Amniotic epithelial cell (primary cell): ENCODE results near the gene UQCR11.
"Not testable (repeated sequence)": the region's sequence is repeated elsewhere in the genome, so short reads cannot be mapped to it uniquely, and the experiment has no call there.

Source experiments
- DNase-seq: peaks from one replicate; pipeline ENCODE4 v3.0.0-alpha.2; 2010; ENCODE audit warnings: low read depth

The UQCR11 gene

GRCh38 chr19:1605236-1606137, at the start of gene UQCR11:
Gene UQCR11 (minus strand): TSS chr19:1605462. CDS start chr19:1605409, 53 bp downstream.
- peak; percentile 95 for DNase-seq

DNA sequence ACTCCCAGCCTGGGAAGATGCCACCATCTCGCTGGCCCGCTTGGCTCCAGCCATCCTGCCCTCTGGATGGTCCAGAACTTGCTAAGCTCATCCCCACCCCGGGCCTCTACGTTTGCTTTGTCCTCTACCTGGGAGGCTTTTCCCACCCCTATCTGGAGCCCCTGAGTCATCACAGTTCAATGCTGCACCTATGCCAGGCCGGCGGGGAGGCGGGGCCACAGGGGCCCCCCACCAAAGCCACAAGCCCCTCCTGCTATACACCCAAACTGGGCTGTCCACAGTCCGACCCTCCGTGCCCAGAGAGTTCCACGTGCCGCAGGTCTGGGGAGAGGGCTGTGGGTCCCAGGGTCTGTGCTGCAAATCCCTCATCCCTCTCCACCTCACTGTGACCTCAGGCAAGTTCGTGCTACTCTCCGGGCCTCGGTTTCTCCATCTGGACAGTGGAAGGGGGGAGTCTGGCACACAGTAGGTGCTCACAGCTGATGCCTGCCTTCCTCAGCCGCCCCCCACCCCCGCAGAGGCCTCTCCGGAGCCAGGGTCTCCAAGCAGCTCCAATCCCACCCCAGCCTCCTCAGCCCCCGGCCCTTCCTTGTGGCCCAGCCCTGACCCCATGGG, 49.0 kb upstream of the UQCR11 start:
- DNase-seq = no peak

- DNase-seq = no peak
Measured at GRCh38 chr19:1653300-1653628, 48.0 kb upstream of the UQCR11 start.

- peak; percentile 98 for DNase-seq
Measured at GRCh38 chr19:1652471-1653299, 47.4 kb upstream of the UQCR11 start, which contains the start of gene TCF3. Gene TCF3 (minus strand): TSS chr19:1652615. CDS start chr19:1650248, 2,367 bp downstream.

GRCh38 chr19:1651568-1652291, 46.5 kb upstream of the UQCR11 start:
- DNase-seq = peak; percentile 12

DNA sequence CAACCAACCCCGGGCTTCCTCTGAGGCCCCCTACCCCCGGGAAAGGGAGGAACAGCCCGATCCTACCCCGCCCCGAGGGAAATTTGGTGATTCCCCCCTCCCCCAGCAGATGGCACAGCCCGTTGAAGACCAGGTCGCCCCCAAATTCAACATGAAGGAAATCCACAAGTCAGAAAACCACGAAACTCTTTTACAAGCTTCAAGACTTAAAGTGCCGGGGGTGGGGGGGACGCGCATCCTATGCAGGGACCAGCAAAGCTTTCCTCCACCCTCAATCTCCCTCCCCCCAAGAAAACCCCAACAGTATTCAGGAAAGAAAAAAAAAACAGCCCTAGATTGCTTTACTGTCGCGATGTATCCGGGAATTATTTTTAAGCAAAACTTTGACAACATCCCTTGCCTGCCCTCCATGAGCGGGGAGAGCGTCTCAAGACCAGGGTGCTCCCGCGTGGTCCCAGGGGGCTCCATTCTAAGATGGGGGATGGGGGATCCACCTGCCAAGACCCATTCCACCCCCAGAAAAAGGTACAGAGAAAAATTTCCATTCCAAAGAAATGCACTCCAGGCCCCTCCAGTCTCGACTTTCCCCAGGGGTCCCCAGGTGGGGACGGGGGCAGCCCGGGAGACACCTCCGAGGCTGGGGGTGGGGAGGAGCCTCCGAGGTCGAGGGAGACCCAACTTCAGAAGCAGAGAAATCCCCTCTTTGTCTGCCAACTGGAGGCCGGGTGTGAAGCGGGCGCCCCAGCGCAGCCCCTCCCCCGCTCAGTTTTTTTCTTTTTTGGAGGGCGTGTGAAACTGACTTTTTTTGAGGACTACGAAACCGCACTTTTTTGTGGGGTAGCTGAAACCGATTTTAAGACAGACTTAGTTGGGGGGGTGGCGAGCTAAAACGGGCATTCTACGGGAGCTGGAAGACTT, 45.6 kb upstream of the UQCR11 start:
- DNase-seq = no peak

DNA sequence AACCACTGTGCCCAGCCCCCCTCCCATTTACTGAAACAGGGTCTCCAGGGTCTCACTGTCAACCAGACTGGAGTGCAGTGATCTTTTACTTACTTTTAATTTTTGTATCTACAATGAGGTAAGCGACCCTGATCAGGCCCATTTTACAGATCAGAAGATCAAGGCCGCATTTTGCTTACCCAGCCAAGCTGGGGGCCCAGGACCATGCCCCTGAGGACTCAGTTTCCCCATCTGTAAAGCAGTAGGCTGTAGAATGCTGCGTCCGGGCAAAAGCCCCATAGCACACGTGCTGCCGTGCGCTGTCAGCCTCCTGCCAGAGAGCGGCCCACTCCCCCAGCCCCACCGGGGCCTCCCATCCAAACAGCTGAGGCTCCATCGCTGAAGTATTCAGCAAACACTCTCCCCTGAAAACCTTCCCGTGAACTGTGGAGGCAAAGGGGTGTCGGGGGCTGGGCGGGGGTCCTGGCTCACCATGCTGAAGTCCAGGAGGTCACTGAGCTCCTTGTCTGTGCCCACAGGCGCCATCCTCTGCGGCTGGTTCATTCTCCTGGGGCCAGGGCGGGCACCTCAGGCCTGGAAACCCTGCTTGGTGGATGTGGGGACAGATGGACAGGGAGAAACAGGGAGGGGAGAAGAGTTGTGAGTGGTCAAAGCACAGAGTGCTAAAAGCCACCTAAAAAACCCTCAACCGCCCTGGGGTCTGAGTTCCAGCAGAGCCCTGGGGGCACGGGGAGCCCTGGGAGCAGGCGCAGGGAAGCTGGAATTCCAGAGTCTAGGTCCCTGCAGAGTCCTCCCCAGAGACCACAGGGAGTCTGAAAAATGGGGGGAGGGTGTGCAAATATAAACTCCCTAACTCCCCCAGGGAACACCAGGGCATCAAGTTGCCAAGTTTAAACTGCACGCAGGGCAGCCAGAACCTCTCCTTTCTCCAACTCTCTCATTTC, 44.7 kb upstream of the UQCR11 start:
- no peak for DNase-seq

DNA sequence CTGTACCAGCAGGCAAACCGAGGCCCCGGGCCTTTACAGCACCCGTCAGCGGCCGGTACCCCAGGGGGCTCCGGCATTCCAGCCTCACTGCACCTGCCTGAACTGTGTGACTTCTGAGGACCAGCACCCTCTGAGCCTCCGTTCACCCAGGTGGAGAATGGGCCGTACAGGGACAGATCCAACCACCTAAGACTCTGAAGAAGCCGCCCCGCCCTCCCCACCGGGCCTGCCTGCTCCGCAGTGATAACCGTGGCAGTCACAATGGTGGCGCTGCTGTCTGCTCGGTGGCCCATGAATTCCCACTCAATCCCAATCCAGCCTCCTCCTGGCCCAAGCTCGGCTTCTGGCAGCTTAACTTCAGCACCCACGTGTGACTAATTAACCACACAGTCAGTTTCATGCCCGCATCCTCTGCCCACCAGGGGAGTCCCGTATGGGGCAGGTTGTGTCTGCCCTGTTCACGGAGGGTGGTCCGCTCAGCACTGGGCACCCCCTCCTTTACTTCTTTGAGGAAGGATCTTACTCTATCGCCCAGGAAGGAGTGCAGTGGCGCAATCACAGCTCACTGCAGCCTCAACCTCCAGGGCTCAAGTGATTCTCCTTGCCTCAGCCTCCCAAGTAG, 43.8 kb upstream of the UQCR11 start:
- no peak for DNase-seq

DNA sequence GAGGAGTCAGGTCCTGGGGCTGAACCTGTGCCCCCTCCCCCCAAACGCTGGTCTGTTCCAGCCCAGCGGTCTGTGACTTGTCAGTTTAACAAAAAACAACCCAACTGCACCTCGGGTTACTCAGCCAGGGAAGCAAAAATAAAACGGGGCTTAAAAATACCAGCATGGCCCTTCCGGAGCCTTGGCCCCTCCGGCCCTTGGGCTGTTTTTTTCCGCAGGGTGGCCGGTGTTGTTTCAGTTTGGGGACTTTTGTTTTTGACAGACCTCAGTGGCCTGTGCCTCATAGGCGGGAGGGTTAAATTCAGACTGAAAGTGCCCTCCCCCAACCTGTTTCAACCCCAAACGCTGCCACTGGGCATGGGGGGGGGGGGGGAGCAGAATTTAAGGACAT, 43.2 kb upstream of the UQCR11 start:
- no peak for DNase-seq

DNA sequence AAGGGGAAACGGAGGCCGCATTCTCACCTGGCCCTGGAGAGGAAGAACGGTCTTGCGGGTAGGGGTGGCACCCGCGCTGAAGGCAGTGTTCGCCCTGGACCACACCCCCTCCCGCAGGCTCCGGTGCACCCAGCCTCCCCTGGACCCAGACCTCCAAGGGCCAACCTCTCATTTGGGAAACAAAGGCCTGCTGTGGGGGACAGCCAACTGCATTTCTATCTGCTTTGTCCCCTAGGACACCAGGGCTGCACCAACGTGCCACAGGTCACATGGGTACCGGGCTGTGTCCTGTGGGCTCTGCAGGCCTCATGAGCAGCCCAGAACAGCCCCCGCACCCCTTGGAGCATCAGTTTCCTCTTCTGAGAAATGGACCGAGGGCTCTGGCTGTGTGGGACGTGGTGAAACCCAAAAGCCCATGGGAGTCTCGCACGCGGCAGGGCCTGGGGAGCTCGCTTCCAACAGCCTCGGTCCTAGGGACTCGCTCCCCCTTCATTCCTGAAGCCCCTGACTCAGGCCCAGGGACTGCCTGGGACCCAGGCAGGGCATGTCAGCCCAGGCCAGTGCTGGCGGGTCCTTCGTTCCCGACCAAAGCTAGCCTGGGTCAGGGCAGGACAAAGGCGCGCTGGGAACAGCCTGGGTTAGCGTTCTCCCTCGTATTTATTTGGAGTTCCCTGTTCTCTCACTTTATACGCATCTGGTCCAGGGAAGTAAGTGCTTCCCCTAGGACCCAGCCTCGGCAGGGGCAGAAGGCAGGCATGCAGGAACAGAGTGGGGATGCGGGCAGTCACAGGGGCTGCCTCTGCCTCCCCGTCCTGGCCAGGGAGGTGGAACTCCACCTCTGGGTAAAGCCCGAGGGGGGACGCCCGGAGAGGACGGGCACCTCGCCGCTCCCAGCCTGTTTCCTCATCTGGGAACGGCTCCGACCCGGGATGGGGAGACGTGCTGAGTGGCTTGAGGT, 42.5 kb upstream of the UQCR11 start:
- no peak for DNase-seq

DNA sequence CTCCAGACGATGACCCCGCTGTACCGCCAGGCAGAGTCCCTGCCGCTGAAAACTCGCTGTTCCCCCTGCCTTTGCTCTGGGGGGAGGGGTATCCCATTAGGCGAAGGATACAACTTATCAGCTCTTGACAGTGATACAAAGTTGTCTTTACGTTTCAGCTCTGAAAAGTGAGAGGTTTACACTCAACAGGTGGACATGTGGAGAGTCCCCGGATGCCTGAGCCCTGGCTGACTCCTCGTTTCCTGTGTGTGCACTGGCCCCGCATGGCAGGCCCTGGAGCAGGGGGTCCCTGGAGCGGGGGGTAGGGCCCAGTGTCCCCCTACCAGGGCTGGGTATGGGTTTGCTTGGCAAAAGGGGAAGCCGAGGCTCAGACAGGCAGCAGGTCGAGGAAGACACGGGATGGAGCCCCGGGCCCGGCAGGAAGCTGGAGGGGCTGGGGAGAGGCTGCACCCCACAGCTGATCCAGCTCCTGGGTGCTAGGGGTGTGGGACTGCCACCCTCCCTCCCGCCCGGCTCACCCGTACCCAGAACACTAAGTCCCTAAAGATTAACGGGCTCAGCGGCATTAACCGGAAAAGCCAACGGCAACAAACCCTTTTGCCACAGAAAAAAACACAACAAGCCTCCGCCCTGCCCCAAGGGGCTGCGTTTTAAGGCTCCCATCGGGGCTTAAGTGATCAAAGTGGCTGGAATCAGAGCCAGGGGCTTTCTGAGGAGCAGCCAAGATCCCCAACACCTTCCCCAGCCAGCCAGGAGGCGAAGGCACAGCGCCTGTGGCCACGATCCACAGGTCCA, 41.6 kb upstream of the UQCR11 start:
- DNase-seq = no peak

DNA sequence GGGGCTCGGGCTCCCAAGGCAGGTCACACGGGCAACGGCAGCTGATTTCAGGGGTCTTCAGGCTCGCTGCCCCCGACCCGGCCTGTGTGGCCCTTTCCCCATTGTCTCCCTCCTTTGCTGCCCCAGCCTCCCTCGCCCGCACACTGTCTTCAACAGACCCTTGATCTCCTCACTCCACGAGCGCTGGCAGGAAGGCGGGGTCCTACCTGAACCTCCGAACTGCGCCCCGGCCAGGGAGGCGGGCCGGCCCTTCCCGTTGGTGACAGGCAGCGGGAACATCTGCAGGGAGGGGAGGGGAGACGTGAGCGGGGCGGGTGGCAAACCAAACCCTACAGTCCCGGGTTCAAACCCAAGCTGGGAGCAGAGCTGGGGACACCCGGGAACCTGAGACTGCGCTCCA, 40.9 kb upstream of the UQCR11 start:
- DNase-seq = no peak

DNA sequence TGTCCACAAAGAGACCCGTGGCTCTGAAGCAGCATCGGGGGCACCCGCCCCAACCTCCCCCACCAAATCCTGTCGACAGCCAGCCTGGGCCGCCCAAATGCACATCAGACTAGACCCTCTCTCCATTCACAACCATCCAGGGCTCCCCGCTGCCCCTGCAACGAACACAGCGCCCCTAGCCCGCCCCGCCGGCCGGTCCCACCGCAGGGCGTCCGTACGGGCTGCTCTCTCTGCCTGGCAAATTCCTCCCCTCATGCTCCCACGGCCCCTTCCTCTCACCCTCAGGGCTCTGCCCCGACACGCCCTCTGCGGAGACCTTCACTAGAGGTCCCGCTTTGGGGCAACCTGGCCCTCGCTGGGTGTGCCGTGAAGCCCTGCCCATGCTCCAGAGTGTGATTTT, 40.0 kb upstream of the UQCR11 start:
- no peak for DNase-seq

GRCh38 chr19:1644070-1644469, 38.8 kb upstream of the UQCR11 start:
- DNase-seq = no peak

- DNase-seq = not testable (repeated sequence)
Measured at GRCh38 chr19:1640893-1641448, 35.7 kb upstream of the UQCR11 start.

DNA sequence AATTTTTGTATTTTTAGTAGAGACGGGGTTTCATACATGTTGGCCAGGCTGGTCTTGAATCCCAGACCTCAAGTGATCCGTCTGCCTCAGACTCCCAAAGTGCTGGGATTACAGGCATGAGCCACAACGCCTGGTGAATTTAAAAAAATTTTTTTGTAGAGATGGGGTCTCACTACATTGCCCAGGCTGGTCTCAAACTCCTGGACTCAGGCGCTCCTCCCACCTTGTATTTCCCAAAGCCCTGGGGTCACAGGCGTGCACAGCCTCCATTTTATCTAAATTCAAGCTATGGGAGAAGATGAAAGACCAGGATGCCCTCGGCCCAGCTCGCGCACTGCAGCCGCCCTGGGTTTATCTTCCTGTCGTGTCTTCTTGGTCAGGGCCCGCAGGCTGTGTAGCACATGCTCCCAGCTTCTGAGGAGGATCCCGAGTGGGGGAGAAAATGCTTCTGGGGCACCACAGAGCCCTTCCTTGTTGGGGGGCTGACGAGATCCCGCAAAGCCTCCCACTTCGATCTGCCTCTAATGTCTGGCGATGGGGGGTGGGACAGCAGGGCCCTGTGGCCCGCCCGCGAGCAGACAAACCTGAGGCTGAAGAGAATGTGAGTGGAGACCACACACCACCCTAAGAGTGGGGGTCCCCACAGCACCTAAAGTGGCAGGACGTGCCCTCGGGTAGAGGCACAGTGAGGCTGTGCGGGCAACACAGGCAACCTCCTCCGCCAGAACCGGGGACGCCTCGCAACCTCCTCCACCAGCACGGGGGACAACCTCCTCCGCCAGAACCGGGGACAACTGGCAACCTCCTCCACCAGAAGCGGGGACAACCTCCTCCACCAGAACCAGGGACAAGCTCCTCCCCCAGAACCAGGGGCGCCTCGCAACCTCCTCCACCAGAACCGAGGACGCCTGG, 31.3 kb upstream of the UQCR11 start:
- DNase-seq = no peak
